WTC11 (cell line): ENCODE results near the gene SNX21. TPM values are rescaled to one million over a fixed set of nuclear protein-coding genes. Genes with fewer than 3 reads are reported as not detected.

Experiments
- ATAC-seq: fragments of 200-7000 bp; cut with Tn5 transposase; 2 replicates; pipeline ENCODE4 v1.10.0; 2021; ENCODE audit warnings: mild to moderate bottlenecking, moderate library complexity
- CTCF ChIA-PET: fragments of 300-600 bp; sonication (Branson Sonifier 250); formaldehyde crosslinking; loops from one replicate; lab custom pipeline; 2021; ENCODE audit warnings: antibody characterized with exemption; lab: Charles Lee
- POLR2A ChIA-PET: fragments of 350-600 bp; sonication (Branson Sonifier 250); formaldehyde crosslinking; loops from one replicate; lab custom pipeline; 2021; ENCODE audit warnings: antibody characterized with exemption; lab: Charles Lee
- DNase-seq: peaks from one replicate; pipeline ENCODE4 v3.0.0; 2021; ENCODE audit warnings: low spot score
- H3K27ac Mint-ChIP-seq: 2 replicates; pipeline ENCODE4 v1.8.0; 2021; ENCODE audit warnings: mixed read lengths
- H3K27me3 Mint-ChIP-seq: 2 replicates; pipeline ENCODE4 v1.8.0; 2021; ENCODE audit warnings: low read depth, mild to moderate bottlenecking, moderate library complexity, mixed read lengths
- H3K36me3 Mint-ChIP-seq: 2 replicates; pipeline ENCODE4 v1.8.0; 2021; ENCODE audit warnings: mixed read lengths
- H3K4me1 Mint-ChIP-seq: 2 replicates; pipeline ENCODE4 v1.8.0; 2022; ENCODE audit warnings: mixed read lengths
- H3K4me3 Mint-ChIP-seq: 2 replicates; pipeline ENCODE4 v1.8.0; 2021; ENCODE audit warnings: mild to moderate bottlenecking, moderate library complexity, mixed read lengths
- H3K9me3 Mint-ChIP-seq: 2 replicates; pipeline ENCODE4 v1.8.0; 2021; ENCODE audit warnings: mixed read lengths
- ESRRA ChIP-seq: sonication (generic); formaldehyde crosslinking; IDR thresholded peaks from 2 replicates; pipeline ENCODE4 v1.8.1; 2022; ENCODE audit warnings: mild to moderate bottlenecking, missing genetic modification reagents, borderline replicate concordance
- ETV6 ChIP-seq: sonication (generic); formaldehyde crosslinking; IDR thresholded peaks from 2 replicates; pipeline ENCODE4 v1.8.1; 2022; ENCODE audit warnings: mild to moderate bottlenecking, missing genetic modification reagents
- FOXJ3 ChIP-seq: sonication (generic); formaldehyde crosslinking; IDR thresholded peaks from 2 replicates; pipeline ENCODE4 v1.9.0; 2021; ENCODE audit warnings: missing genetic modification reagents, mild to moderate bottlenecking, borderline replicate concordance
- FOXK1 ChIP-seq: sonication (generic); formaldehyde crosslinking; IDR thresholded peaks from 2 replicates; pipeline ENCODE4 v1.8.0; 2022; ENCODE audit warnings: mild to moderate bottlenecking, moderate library complexity, missing genetic modification reagents
- MXD4 ChIP-seq: fragments of 250-450 bp; sonication (Bioruptor Pico); IDR thresholded peaks from 2 replicates; pipeline ENCODE4 v1.8.0; 2021; ENCODE audit warnings: mild to moderate bottlenecking, moderate library complexity, borderline replicate concordance
- PRRX2 ChIP-seq: fragments of 250-450 bp; sonication (Bioruptor Pico); IDR thresholded peaks from 2 replicates; pipeline ENCODE4 v1.8.0; 2021; ENCODE audit warnings: mild to moderate bottlenecking
- SMAD4 ChIP-seq: sonication (generic); formaldehyde crosslinking; IDR thresholded peaks from 2 replicates; pipeline ENCODE4 v1.8.0; 2022; ENCODE audit warnings: mild to moderate bottlenecking, missing genetic modification reagents
- SOX15 ChIP-seq: fragments of 250-450 bp; sonication (Bioruptor Pico); IDR thresholded peaks from 2 replicates; pipeline ENCODE4 v1.9.0; 2021; ENCODE audit warnings: mild to moderate bottlenecking
- TCF7 ChIP-seq: sonication (generic); formaldehyde crosslinking; IDR thresholded peaks from 2 replicates; pipeline ENCODE4 v1.8.0; 2022; ENCODE audit warnings: mild to moderate bottlenecking, low read depth, missing genetic modification reagents, moderate library complexity
- ZNF121 ChIP-seq: sonication (generic); formaldehyde crosslinking; IDR thresholded peaks from 2 replicates; pipeline ENCODE4 v1.8.0; 2023; ENCODE audit warnings: missing genetic modification reagents
- ZNF396 ChIP-seq: fragments of 250-450 bp; sonication (Bioruptor Pico); IDR thresholded peaks from 2 replicates; pipeline ENCODE4 v1.8.0; 2021; ENCODE audit warnings: mild to moderate bottlenecking, moderate library complexity, borderline replicate concordance
- ZNF416 ChIP-seq: fragments of 250-450 bp; sonication (Bioruptor Pico); IDR thresholded peaks from 2 replicates; pipeline ENCODE4 v1.9.0; 2021; ENCODE audit warnings: mild to moderate bottlenecking, inconsistent platforms
- ZNF423 ChIP-seq: fragments of 250-450 bp; sonication (Bioruptor Pico); IDR thresholded peaks from 2 replicates; pipeline ENCODE4 v2.1.2; 2022; ENCODE audit warnings: mild to moderate bottlenecking, moderate library complexity
- total RNA-seq: library from RNA; stranded (reverse); gene quantifications from 3 replicates; pipeline ENCODE4 v1.2.3, GENCODE V29; 2021
- TF ChIP-seq, protein P1 (sequence below): sonication (generic); formaldehyde crosslinking; IDR thresholded peaks from 2 replicates; pipeline ENCODE4 v1.8.1; 2023; ENCODE audit warnings: mild to moderate bottlenecking, missing genetic modification reagents, moderate library complexity
- TF ChIP-seq, protein P2 (sequence below): sonication (generic); formaldehyde crosslinking; IDR thresholded peaks from 2 replicates; pipeline ENCODE4 v1.8.1; 2022; ENCODE audit warnings: missing genetic modification reagents, borderline replicate concordance
- TF ChIP-seq, protein P3 (sequence below): fragments of 250-450 bp; sonication (Bioruptor Pico); IDR thresholded peaks from 2 replicates; pipeline ENCODE4 v1.8.0; 2021; ENCODE audit warnings: mild to moderate bottlenecking
- TF ChIP-seq, protein P4 (sequence below): sonication (generic); formaldehyde crosslinking; IDR thresholded peaks from 2 replicates; pipeline ENCODE4 v1.8.1; 2022; ENCODE audit warnings: mild to moderate bottlenecking, moderate library complexity, missing genetic modification reagents
- TF ChIP-seq, protein P5 (sequence below): sonication (generic); formaldehyde crosslinking; IDR thresholded peaks from 2 replicates; pipeline ENCODE4 v1.8.0; 2022; ENCODE audit warnings: missing genetic modification reagents
- TF ChIP-seq, protein P6 (sequence below): sonication (generic); formaldehyde crosslinking; IDR thresholded peaks from 2 replicates; pipeline ENCODE4 v1.8.0; 2022; ENCODE audit warnings: mild to moderate bottlenecking, missing genetic modification reagents

SNX21 gene
- total RNA-seq, 1 experiment from 2014 or later = 17.9 TPM

DNA sequence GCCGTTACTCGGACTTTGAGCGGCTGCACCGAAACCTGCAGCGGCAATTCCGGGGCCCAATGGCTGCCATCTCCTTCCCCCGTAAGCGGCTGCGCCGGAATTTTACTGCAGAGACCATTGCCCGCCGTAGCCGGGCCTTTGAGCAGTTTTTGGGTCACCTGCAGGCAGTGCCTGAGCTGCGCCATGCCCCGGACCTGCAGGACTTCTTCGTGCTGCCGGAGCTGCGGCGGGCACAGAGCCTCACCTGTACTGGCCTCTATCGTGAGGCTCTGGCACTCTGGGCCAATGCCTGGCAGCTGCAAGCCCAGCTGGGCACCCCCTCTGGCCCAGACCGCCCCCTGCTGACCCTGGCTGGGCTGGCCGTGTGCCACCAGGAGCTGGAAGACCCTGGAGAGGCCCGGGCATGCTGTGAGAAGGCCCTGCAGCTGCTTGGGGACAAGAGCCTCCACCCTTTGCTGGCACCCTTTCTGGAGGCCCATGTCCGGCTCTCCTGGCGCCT, 7.2 kb downstream of the SNX21 start:
- ChIA-PET POLR2A (interaction anchor here (0.7 to 1.5 kb wide), 2 partner anchors 40 to 94 kb away, joined by 4 read pairs; partner anchors contain the start of genes PCIF1 and ZSWIM1), CTCF (interaction anchor here (0.7 to 2.6 kb wide), 7 partner anchors 17 to 167 kb away, joined by 3 to 17 read pairs (median 4); partner anchors contain the start of gene ZSWIM1)
- Mint-ChIP-seq H3K27me3 (no peaks in the 10 kb centered on the region), H3K36me3 (peaks cover 26% of the 10 kb centered on the region), H3K9me3 (no peaks in the 10 kb centered on the region), H3K4me3 (no peak overlapping the region), H3K27ac (no peak overlapping the region), H3K4me1 (no peaks in the 10 kb centered on the region; the same call in 1 of the 2 replicates)
- TF ChIP-seq TCF7 (CRISPR knock-in tag) = no peak
- TF ChIP-seq, protein P1, sequence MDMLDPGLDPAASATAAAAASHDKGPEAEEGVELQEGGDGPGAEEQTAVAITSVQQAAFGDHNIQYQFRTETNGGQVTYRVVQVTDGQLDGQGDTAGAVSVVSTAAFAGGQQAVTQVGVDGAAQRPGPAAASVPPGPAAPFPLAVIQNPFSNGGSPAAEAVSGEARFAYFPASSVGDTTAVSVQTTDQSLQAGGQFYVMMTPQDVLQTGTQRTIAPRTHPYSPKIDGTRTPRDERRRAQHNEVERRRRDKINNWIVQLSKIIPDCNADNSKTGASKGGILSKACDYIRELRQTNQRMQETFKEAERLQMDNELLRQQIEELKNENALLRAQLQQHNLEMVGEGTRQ (CRISPR knock-in tag) = no peak
- DNase-seq (no peak), ATAC-seq (no peak; the same call in 1 of the 2 replicates)

DNA sequence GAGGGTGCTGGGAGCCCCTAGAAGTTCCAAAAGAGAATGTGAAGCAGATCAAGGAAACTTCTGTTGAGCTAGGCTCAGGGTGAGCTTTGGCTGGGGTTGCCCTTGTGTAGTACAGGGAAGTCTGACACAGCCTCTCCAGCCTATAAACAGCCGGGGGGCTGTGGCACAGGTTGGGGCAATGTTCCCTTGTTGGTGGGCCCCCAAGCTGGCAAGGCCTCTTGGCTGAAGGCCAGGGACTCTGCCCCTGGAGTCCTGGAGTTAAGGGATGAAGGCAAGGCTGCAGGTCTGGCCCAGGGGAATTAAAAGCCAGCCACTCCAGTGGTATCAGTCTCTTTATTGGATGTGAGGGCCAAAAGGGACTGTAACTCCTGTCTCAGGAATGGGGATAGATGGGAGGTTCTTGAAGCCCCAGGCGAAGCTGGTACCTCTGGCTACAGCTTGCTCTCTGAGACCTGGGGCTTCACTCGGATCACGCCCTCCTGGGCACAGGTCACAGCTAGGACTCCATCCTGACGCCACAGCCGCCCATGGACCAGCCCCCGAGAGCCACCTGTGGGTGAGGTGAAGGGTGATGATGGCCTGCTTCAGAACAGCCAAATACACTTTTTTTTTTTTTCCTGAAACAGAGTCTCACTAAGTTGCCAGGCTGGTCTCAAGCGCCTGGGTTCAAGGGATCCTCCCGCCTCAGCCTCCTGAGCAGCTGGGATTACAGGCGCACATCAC, 8.0 kb downstream of the SNX21 start:
- ChIA-PET POLR2A (interaction anchor here (0.7 to 1.5 kb wide), 2 partner anchors 39 to 93 kb away, joined by 4 read pairs; partner anchors contain the start of genes PCIF1 and ZSWIM1), CTCF (interaction anchor here (0.7 to 2.6 kb wide), 8 partner anchors 11 to 166 kb away, joined by 3 to 17 read pairs (median 4); partner anchors contain the start of genes CTSA, NEURL2 and ZSWIM1)
- Mint-ChIP-seq H3K4me1 (no peaks in the 10 kb centered on the region), H3K36me3 (peaks cover 29% of the 10 kb centered on the region), H3K27ac (no peak overlapping the region), H3K27me3 (no peaks in the 10 kb centered on the region), H3K4me3 (no peak overlapping the region), H3K9me3 (no peaks in the 10 kb centered on the region)
- DNase-seq = no peak
- TF ChIP-seq, protein P2, sequence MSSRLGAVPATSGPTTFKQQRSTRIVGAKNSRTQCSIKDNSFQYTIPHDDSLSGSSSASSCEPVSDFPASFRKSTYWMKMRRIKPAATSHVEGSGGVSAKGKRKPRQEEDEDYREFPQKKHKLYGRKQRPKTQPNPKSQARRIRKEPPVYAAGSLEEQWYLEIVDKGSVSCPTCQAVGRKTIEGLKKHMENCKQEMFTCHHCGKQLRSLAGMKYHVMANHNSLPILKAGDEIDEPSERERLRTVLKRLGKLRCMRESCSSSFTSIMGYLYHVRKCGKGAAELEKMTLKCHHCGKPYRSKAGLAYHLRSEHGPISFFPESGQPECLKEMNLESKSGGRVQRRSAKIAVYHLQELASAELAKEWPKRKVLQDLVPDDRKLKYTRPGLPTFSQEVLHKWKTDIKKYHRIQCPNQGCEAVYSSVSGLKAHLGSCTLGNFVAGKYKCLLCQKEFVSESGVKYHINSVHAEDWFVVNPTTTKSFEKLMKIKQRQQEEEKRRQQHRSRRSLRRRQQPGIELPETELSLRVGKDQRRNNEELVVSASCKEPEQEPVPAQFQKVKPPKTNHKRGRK (CRISPR knock-in tag) = no peak
- TF ChIP-seq SOX15 = no peak
- no peak for TF ChIP-seq ZNF396
- no peak for TF ChIP-seq MXD4
- TF ChIP-seq FOXJ3 (CRISPR knock-in tag) = no peak
- no peak for TF ChIP-seq TCF7 (CRISPR knock-in tag)
- TF ChIP-seq ZNF416 (CRISPR knock-in tag) = no peak
- TF ChIP-seq FOXK1 (CRISPR knock-in tag) = no peak
- no peak for TF ChIP-seq ETV6 (CRISPR knock-in tag)
- TF ChIP-seq SMAD4 (CRISPR knock-in tag) = no peak
- no peak for TF ChIP-seq ESRRA (CRISPR knock-in tag)
- no peak for ATAC-seq

DNA sequence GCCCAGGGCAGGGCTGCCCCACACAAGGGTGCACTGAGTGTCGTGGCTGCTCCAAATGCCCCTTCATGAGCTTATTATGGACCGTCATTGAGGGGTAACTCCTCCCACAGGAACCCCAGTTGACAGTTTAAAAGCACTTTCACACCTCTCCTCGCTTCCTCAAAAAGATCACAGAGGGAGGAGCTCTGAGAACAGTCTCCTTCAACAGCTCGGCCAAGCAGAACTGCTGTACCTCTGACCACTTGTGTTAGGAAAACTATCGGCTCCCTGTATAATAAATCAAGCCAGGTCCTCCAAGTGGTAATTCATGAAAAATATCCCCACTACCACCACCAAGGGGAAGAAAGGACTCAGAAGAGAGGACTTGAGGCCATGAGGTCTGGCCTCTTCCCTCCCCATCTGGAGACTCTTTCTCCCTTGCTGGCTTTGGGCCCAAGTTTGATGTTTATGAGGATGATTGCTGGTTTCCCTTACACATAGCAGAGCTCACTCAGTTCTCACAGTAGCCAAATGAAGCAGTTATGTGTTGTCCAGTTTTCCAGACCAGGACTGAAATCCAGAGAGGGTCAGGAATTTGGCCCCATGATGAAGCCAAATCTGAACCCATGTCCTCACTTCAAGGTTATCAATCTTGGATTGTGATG, 8.7 kb downstream of the SNX21 start:
- ChIA-PET CTCF (interaction anchor here (1.1 to 1.4 kb wide), 4 partner anchors 10 to 127 kb away, joined by 3 to 4 read pairs (median 3); partner anchors contain the start of genes CTSA and NEURL2), POLR2A (no interaction called here)
- no peaks in the 10 kb centered on the region for H3K4me1 Mint-ChIP-seq
- H3K4me3 Mint-ChIP-seq = no peak overlapping the region
- H3K27me3 Mint-ChIP-seq = no peaks in the 10 kb centered on the region
- DNase-seq = no peak
- H3K9me3 Mint-ChIP-seq = no peaks in the 10 kb centered on the region
- H3K36me3 Mint-ChIP-seq = peaks cover 27% of the 10 kb centered on the region
- no peak overlapping the region; the same call in 1 of the 2 replicates for H3K27ac Mint-ChIP-seq
- no peak for ATAC-seq
- TF ChIP-seq, protein P3, sequence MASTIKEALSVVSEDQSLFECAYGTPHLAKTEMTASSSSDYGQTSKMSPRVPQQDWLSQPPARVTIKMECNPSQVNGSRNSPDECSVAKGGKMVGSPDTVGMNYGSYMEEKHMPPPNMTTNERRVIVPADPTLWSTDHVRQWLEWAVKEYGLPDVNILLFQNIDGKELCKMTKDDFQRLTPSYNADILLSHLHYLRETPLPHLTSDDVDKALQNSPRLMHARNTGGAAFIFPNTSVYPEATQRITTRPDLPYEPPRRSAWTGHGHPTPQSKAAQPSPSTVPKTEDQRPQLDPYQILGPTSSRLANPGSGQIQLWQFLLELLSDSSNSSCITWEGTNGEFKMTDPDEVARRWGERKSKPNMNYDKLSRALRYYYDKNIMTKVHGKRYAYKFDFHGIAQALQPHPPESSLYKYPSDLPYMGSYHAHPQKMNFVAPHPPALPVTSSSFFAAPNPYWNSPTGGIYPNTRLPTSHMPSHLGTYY (CRISPR knock-in tag) = no peak
- TF ChIP-seq, protein P4, sequence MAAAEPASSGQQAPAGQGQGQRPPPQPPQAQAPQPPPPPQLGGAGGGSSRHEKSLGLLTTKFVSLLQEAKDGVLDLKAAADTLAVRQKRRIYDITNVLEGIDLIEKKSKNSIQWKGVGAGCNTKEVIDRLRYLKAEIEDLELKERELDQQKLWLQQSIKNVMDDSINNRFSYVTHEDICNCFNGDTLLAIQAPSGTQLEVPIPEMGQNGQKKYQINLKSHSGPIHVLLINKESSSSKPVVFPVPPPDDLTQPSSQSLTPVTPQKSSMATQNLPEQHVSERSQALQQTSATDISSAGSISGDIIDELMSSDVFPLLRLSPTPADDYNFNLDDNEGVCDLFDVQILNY = no peak
- TF ChIP-seq PRRX2 (no peak), ZNF416 (CRISPR knock-in tag) (no peak), ZNF121 (CRISPR knock-in tag) (no peak), ZNF423 (no peak)
- TF ChIP-seq, protein P5, sequence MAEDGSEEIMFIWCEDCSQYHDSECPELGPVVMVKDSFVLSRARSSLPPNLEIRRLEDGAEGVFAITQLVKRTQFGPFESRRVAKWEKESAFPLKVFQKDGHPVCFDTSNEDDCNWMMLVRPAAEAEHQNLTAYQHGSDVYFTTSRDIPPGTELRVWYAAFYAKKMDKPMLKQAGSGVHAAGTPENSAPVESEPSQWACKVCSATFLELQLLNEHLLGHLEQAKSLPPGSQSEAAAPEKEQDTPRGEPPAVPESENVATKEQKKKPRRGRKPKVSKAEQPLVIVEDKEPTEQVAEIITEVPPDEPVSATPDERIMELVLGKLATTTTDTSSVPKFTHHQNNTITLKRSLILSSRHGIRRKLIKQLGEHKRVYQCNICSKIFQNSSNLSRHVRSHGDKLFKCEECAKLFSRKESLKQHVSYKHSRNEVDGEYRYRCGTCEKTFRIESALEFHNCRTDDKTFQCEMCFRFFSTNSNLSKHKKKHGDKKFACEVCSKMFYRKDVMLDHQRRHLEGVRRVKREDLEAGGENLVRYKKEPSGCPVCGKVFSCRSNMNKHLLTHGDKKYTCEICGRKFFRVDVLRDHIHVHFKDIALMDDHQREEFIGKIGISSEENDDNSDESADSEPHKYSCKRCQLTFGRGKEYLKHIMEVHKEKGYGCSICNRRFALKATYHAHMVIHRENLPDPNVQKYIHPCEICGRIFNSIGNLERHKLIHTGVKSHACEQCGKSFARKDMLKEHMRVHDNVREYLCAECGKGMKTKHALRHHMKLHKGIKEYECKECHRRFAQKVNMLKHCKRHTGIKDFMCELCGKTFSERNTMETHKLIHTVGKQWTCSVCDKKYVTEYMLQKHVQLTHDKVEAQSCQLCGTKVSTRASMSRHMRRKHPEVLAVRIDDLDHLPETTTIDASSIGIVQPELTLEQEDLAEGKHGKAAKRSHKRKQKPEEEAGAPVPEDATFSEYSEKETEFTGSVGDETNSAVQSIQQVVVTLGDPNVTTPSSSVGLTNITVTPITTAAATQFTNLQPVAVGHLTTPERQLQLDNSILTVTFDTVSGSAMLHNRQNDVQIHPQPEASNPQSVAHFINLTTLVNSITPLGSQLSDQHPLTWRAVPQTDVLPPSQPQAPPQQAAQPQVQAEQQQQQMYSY = no peak
- TF ChIP-seq, protein P6, sequence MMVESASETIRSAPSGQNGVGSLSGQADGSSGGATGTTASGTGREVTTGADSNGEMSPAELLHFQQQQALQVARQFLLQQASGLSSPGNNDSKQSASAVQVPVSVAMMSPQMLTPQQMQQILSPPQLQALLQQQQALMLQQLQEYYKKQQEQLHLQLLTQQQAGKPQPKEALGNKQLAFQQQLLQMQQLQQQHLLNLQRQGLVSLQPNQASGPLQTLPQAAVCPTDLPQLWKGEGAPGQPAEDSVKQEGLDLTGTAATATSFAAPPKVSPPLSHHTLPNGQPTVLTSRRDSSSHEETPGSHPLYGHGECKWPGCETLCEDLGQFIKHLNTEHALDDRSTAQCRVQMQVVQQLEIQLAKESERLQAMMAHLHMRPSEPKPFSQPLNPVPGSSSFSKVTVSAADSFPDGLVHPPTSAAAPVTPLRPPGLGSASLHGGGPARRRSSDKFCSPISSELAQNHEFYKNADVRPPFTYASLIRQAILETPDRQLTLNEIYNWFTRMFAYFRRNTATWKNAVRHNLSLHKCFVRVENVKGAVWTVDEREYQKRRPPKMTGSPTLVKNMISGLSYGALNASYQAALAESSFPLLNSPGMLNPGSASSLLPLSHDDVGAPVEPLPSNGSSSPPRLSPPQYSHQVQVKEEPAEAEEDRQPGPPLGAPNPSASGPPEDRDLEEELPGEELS (CRISPR knock-in tag) = no peak
